NCI-H226 (cell line): ENCODE results near the gene TSPOAP1.

Source experiments
- DNase-seq: peaks from one replicate; pipeline ENCODE4 v3.0.0-alpha.2; 2015

TSPOAP1 gene

GRCh38 chr17:58315281-58315711 lies 13.3 kb downstream of the TSPOAP1 start:
- no peak for DNase-seq

GRCh38 chr17:58314706-58315015 lies 13.9 kb downstream of the TSPOAP1 start:
- no peak for DNase-seq

DNA sequence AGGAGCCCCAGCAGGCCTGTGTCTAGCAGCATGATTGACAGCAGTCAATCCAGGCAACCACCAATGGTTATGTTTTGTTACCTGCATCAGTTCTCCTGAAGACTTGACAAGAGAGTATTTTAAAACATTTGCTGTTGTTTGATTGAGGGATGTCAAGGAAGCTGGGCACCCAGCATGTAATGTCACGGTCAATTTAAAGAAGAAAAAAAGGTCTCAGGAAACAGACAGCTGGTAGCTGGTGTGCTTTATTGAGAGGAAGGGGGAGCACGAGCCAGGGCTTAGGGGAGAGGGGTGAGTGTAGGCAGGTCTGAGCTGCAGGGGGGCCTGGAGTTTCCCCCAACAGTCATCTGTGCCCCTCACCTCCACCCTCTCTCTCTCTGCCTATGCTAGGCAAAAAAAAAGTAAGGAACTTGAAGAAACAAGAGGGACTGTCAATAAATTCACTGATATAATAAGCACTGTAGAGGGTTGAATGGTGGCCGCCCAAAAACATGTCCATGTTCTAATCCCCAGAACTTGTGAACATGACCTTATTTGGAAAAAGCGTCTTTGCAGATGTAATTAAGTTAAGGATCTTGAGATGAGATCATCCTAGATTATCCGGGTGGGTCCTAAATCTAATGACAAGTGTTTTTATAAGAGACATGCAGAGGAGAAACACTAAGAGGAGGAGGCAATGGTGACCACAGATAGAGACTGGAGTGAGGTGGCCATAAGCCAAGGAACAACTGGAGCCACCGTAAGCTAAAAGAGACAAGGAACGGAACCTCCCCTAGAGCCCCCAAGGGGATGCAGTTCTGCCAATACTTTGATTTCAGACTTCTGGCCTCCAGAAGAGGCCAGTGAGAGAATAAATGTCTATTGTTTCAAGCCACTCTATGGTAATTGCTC lies 14.5 kb downstream of the TSPOAP1 start:
- DNase-seq, result no peak

DNA sequence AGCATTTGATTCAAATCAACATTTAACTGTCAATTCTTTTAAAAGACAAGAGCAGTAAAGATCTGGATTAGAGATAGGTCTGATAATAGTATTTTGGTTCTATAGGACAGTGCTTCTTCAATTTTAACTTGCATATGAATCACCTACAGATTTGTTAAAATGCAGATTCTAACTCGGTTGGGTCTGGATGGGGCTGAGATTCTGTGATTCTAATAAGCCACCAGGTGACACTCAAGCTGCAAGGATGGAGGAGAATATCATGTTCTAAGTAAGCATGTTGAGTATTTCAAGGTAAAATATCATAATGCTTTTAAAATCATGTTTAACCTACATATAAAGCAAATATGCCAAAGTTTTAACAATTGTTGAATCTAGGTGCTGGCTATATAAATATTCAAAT lies 15.8 kb downstream of the TSPOAP1 start:
- DNase-seq, result no peak

GRCh38 chr17:58312021-58312630 lies 16.5 kb downstream of the TSPOAP1 start:
- no peak for DNase-seq

DNA sequence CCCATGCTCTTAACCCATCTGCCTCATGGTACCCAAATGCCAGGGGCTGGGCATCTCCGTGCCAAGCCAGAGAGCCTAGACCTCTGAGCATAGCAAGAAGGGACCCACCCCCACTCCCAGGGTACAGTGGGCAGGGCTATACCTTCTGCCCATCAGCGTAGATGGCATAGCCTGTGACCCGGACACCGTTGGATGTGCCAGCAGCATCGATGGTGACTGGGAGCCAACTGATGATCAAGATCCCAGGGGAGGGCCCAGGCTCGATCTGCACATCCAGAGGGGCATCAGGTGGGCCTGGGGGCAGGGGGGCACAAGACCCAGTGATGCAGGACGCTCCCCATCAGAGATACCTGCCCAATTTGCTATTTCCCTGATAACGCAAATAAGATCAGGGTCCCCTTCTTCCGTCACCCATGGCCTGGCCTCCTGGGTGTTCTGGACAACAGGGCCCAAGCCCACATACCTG lies 17.1 kb downstream of the TSPOAP1 start:
- DNase-seq, result no peak

DNA sequence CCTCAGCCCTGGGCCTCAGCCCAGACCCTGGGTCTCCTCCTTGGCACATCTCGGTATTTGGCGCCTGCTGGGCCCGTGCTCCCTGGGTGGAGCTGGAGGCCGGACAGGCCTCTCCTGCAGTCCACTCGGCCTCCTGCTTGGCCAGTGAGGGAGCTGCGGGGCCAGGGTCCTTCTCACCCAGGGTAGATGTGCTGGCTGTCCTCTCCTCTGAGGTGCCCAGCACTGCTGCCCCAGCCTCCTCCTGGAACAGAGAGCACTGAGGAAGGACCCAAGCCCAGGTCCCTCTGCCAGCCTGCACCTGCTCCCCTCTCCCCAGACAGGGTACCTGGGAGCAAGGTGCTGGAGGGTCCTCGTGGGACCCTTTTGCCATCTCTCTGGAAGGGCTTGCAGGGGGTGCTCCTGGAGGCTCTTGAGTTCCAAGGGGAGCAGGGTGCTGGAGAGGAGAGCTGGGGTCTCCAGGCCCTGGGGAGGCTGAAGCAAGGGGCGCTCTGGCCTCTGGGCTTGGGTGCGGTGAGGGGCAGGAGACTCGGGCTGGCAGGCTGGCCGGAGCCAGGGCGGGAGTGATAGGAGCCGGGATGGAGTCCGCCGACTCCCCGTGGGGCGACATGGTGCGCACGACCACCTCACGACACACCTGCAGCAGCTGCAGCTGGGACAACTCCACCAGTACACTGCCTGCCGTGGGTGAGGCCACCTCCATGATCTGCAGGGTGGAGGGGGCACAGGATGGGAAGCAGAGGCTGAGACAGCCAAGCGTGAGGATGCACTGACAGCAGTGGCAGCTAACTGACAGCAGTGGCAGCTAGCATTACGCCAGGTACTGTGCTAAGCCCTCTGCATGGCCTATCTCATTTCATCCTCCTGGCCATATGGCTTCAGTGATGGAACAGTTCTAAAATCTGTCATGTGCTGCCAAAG lies 17.8 kb downstream of the TSPOAP1 start:
- DNase-seq, result no peak

- no peak for DNase-seq
Measured at GRCh38 chr17:58309918-58310259, 18.7 kb downstream of the TSPOAP1 start.

- DNase-seq, result no peak
Measured at GRCh38 chr17:58308985-58309917, 19.3 kb downstream of the TSPOAP1 start.

DNA sequence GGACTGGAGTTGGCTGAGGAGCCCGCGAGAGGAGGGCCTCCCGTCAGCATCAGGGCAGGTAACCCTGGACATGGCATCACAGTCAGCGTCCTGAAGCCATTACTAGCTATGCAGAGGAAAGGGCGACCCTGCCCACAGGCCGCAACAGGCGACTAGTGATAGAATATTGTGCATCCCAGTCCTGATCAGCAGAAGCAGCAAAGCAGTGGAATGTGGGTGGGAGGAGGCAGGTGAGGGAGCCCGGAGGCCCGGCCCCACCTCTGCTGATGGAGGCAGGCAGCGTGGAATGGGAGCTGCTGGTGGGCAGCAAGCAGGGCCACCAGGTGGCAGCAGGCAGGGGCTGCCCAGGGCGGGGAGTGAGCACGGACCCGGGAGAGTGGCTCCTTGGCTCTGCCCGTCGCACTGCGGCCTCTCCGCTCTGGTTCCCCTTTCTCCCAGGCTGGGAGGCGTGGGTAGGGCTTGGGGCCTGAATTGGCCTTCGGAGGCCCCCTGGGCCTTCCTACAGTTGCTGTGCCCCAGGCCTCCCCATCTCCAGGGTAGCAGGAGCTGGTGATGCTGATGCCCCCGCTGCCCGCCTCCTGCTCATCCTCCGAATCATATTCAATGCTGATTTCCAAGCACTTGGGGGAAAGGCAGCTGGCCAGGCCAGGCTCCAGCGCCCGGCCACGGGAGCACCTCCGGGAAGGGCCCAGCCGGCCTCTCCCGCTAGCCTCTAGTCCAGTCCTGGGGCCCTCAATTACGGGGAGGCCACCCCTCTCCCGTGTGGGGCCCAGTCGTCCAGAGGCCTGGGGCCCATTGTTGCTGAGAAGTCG lies 20.2 kb downstream of the TSPOAP1 start:
- DNase-seq, result no peak

GRCh38 chr17:58307468-58308172 lies 21.0 kb downstream of the TSPOAP1 start:
- no peak for DNase-seq

- no peak for DNase-seq
Measured at GRCh38 chr17:58306131-58306951, 22.3 kb downstream of the TSPOAP1 start.

GRCh38 chr17:58305626-58306025 lies 23.0 kb downstream of the TSPOAP1 start:
- no peak for DNase-seq

DNA sequence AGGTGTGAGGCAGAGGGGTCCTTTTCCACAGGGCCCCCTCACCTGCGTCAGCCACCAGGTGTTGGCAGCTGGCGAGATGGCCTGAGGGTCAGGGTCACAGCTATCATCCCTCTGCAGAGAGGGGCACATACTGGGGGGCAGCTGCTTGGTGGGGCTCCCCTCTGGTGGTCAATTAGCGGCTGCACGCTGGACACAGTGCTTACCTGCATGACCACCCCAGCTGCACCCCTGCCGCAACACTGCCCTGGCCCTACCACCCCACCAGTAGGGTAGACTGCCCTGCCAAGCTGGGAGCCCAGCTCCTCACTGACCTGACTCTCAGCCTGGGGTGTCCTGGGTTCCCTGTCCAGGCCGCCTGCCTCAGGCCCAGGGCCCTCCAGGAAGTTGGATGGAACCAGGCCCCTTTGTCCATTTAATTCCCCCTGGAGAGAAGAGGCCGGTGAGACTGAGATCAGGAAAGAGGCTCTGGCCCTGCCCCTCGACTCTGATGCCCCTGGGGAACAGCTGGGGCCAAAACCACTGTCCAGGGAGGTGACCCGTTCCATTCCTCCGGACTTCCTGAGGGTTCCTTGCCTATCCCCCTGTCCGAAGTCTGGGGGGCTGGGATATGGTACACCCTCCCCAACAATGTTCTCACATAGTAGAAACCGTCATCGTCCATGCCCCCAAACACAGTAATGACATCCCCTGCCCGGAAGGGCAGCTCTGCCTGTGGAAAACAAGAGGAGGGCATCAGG lies 23.7 kb downstream of the TSPOAP1 start:
- DNase-seq, result no peak

GRCh38 chr17:58303971-58304749 lies 24.4 kb downstream of the TSPOAP1 start:
- DNase-seq, result peak; percentile 37

DNA sequence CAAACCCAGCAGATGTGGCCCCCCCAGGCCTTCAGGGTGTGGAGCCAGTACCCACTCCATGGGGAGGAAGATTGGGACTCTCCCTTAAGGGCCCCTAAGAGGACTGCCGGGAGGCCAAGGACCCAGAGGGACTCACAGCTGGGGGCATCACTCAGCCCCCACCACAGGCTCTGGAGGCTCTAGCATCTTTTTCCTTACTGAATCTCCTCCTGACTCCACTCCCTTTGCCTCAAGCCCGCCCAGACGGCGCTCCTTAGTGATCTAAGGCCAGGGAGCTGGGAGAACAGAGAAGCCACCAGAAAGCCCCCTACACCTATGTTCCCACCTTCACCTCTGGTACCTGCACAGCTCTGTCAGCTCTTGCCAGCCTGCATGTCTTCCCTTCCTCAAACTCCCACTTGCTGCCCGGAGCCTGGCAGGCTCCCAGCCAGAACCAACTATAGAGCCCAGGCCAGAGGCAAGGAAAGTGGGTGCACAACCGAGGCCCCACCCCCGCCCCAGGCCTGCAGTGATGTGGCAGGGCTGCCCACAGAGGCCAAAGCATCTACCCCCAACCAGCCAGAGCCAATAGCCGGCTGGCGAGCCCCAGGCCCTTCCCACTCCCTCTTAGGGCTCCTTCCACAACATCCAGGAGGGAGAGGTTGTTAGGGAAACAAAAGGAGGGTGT lies 25.5 kb downstream of the TSPOAP1 start:
- no peak for DNase-seq

DNA sequence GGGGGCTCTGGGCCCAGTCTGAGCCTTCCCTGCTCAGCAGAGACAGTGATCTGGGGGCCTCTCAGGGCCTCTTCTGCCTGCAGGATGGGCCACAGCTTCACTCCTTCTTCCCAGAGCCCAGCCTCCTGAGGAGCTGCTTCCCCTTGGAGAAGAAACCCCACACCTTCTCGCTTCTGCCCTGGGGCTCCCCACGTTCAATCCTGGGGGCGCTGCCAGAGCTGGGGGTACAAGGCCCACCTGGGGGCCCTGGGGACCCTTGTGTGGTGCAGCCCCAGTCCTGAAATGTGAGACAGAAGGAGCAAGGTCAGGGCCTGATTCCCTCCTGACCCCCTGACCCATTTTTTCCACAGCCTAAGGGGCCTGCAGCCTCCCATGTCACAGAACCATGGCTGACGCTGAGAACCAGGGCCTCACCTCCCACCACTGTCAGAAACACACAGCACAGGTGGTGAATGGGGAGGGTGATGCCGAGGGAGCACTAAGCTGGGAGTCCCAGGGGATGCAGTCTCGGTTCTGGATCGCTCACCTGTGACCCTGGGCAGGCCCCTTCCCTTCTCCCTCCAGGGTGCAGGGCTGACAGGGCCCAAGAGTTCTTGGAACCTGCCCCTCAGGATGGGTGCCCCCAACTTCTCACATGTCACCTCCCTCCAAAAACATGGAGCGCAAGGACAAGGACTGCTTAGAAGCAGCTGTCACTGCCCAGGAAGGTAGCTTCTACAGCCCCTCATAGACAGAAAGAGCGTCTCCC lies 26.2 kb downstream of the TSPOAP1 start:
- DNase-seq, result no peak
